Mucosa of rectum (tissue), 2 donors: Measurements from ENCODE around the gene SEZ6L.

ENCODE experiments used
- H3K27ac ChIP-seq, 2 donors: one replicate each; pipeline ENCODE4 v1.7.0; 2013; ENCODE audit warnings: inconsistent platforms in 2 of 2, low read depth in 2 of 2, low read length in 2 of 2
- H3K27me3 ChIP-seq, 2 donors: one replicate each; pipeline ENCODE4 v1.7.0; 2013; ENCODE audit warnings: low read length in 2 of 2; ENCODE audit not compliant: control insufficient read depth in 2 of 2, insufficient read depth in 2 of 2
- H3K36me3 ChIP-seq, 2 donors: one replicate each; pipeline ENCODE4 v1.7.0; 2013; ENCODE audit warnings: low read length in 2 of 2; ENCODE audit not compliant: control insufficient read depth in 2 of 2, insufficient read depth in 2 of 2
- H3K4me1 ChIP-seq, 2 donors: one replicate each; pipeline ENCODE4 v1.7.0; 2013; ENCODE audit warnings: low read length in 2 of 2, mild to moderate bottlenecking in 1 of 2; ENCODE audit not compliant: control insufficient read depth in 2 of 2, insufficient read depth in 2 of 2
- H3K4me3 ChIP-seq, 2 donors: one replicate each; pipeline ENCODE4 v1.7.0; 2013; ENCODE audit warnings: low read length in 2 of 2
- H3K9ac ChIP-seq, 2 donors: one replicate each; pipeline ENCODE4 v1.7.0; 2013; ENCODE audit warnings: low read length in 2 of 2, low read depth in 1 of 2, mild to moderate bottlenecking in 1 of 2
- H3K9me3 ChIP-seq, 2 donors: one replicate each; pipeline ENCODE4 v1.7.0; 2013; ENCODE audit warnings: low read length in 2 of 2; ENCODE audit not compliant: control insufficient read depth in 2 of 2
- donor health status: healthy.
- donor health status: Normal muscosa, but diverticular disease.

SEZ6L gene

GRCh38 chr22:26286091-26286820, 117.0 kb downstream of the SEZ6L start:
- Histone ChIP-seq H3K4me1 (no peaks in the 10 kb centered on the region), H3K36me3 (no peaks in the 10 kb centered on the region), H3K27me3 (peaks cover 0 to 2% of the 10 kb centered on the region in 2 donors), H3K27ac (no peak overlapping the region), H3K9ac (no peak overlapping the region), H3K4me3 (no peak overlapping the region), H3K9me3 (no peaks in the 10 kb centered on the region)

GRCh38 chr22:26287382-26288225, 118.3 kb downstream of the SEZ6L start:
- no peaks in the 10 kb centered on the region for H3K4me1 ChIP-seq
- no peaks in the 10 kb centered on the region for H3K36me3 ChIP-seq
- H3K9me3 ChIP-seq: no peaks in the 10 kb centered on the region
- H3K9ac ChIP-seq: no peak overlapping the region
- no peaks in the 10 kb centered on the region for H3K27me3 ChIP-seq
- no peak overlapping the region for H3K27ac ChIP-seq
- no peak overlapping the region for H3K4me3 ChIP-seq

GRCh38 chr22:26289611-26290101, 120.4 kb downstream of the SEZ6L start:
- H3K36me3 ChIP-seq: no peaks in the 10 kb centered on the region
- H3K9ac ChIP-seq: no peak overlapping the region
- H3K4me1 ChIP-seq: no peaks in the 10 kb centered on the region
- H3K27me3 ChIP-seq: no peaks in the 10 kb centered on the region
- no peak overlapping the region for H3K4me3 ChIP-seq
- H3K9me3 ChIP-seq: no peaks in the 10 kb centered on the region
- H3K27ac ChIP-seq: no peak overlapping the region

- Histone ChIP-seq H3K27ac (no peak overlapping the region), H3K27me3 (no peaks in the 10 kb centered on the region), H3K9me3 (no peaks in the 10 kb centered on the region), H3K9ac (no peak overlapping the region), H3K36me3 (no peaks in the 10 kb centered on the region), H3K4me3 (no peak overlapping the region), H3K4me1 (no peaks in the 10 kb centered on the region)
Measured at GRCh38 chr22:26291940-26292666, 122.8 kb downstream of the SEZ6L start.

GRCh38 chr22:26292667-26292995, 123.4 kb downstream of the SEZ6L start:
- Histone ChIP-seq H3K4me1 (no peaks in the 10 kb centered on the region), H3K36me3 (no peaks in the 10 kb centered on the region), H3K27me3 (no peaks in the 10 kb centered on the region), H3K4me3 (no peak overlapping the region), H3K9ac (no peak overlapping the region), H3K9me3 (no peaks in the 10 kb centered on the region), H3K27ac (no peak overlapping the region)

- no peak overlapping the region for H3K9ac ChIP-seq
- no peaks in the 10 kb centered on the region for H3K27me3 ChIP-seq
- no peaks in the 10 kb centered on the region for H3K36me3 ChIP-seq
- no peak overlapping the region for H3K4me3 ChIP-seq
- no peaks in the 10 kb centered on the region for H3K9me3 ChIP-seq
- no peaks in the 10 kb centered on the region for H3K4me1 ChIP-seq
- H3K27ac ChIP-seq: no peak overlapping the region
Measured at GRCh38 chr22:26295563-26296126, 126.4 kb downstream of the SEZ6L start.

GRCh38 chr22:26298605-26299310, 129.5 kb downstream of the SEZ6L start:
- Histone ChIP-seq H3K9me3 (no peaks in the 10 kb centered on the region), H3K4me1 (no peaks in the 10 kb centered on the region), H3K4me3 (no peak overlapping the region), H3K27me3 (peaks cover 3% of the 10 kb centered on the region in 2 donors), H3K9ac (no peak overlapping the region), H3K27ac (no peak overlapping the region), H3K36me3 (no peaks in the 10 kb centered on the region)

- H3K9me3 ChIP-seq: no peaks in the 10 kb centered on the region
- no peak overlapping the region for H3K9ac ChIP-seq
- peaks cover 3 to 7% of the 10 kb centered on the region in 2 donors for H3K27me3 ChIP-seq
- H3K27ac ChIP-seq: no peak overlapping the region
- H3K4me1 ChIP-seq: no peaks in the 10 kb centered on the region
- H3K36me3 ChIP-seq: no peaks in the 10 kb centered on the region
- H3K4me3 ChIP-seq: no peak overlapping the region
Measured at GRCh38 chr22:26302726-26303125, 133.5 kb downstream of the SEZ6L start.

GRCh38 chr22:26303475-26303874, 134.2 kb downstream of the SEZ6L start:
- H3K36me3 ChIP-seq: no peaks in the 10 kb centered on the region
- H3K4me3 ChIP-seq: no peak overlapping the region
- peaks cover 3 to 7% of the 10 kb centered on the region in 2 donors for H3K27me3 ChIP-seq
- no peak overlapping the region for H3K27ac ChIP-seq
- no peaks in the 10 kb centered on the region for H3K9me3 ChIP-seq
- H3K4me1 ChIP-seq: no peaks in the 10 kb centered on the region
- H3K9ac ChIP-seq: no peak overlapping the region
